ENCODE measurements around the gene RAX2. TPM values are rescaled to one million over a fixed set of nuclear protein-coding genes. Genes with fewer than 3 reads are reported as not detected.

Gene RAX2
- total and polyA plus RNA-seq, 10 of the 15 experiments (the other 5 are each of a cell fraction or from before 2014, with no cell fraction given), result not detected

DNA sequence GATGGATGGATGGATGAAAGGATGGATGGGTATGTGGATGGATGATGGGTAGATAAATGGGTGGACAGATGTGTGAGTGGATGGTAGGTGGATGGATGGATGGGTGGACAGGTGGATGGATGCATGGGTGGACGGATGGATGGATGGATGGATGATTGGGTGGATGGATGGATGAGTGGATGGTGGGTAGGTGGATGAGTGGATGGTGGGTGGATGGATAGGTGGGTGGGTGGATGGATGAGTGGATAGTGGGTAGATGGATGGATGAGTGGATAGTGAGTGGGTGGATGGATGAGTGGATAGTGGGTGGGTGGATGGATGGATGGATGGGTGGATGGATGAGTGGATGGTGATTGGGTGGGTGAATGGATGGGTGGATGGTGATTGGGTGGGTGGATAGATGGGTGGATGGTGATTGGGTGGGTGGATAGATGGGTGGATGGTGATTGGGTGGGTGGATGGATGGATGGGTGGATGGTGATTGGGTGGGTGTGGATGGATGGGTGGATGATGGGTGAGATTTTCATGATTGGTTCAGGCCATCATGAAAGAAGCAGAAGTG lies 4.5 kb upstream of the RAX2 start:
- H3K9ac ChIP-seq (ENCODE audit: control insufficient read depth, insufficient read depth, low read length), result no peak overlapping the region
- no peak overlapping the region for H2AFZ ChIP-seq (ENCODE audit: control insufficient read depth, low read depth, low read length)
- intact Hi-C loops (cut with micrococcal nuclease; ENCODE audit: unreplicated experiment), result no loop called here
- ChIA-PET POLR2A (no interaction called here), CTCF (no interaction called here), RAD21 (ENCODE audit: unreplicated experiment) (no interaction called here), SMC1A (ENCODE audit: uncharacterized antibody, unreplicated experiment) (no interaction called here)
- no peaks in the 10 kb centered on the region for H3K36me3 ChIP-seq (ENCODE audit: control insufficient read depth in 2 of 2, insufficient read depth in 2 of 2, low read length in 1 of 2)
- H4K20me1 ChIP-seq (ENCODE audit: control insufficient read depth, insufficient read depth), result no peaks in the 10 kb centered on the region
- TF ChIP-seq SMC3 (IDR thresholded peaks at IDR 0.05; ENCODE audit: borderline replicate concordance, low read length) (no peak), SUPT20H (IDR thresholded peaks at IDR 0.05; ENCODE audit: borderline replicate concordance, control insufficient read depth, low read depth, low read length) (no peak), ZNF24 (IDR thresholded peaks at IDR 0.05) (no peak), RFX5 (IDR thresholded peaks at IDR 0.05; ENCODE audit: low read depth, low read length) (no peak), CBX3 (IDR thresholded peaks at IDR 0.05; ENCODE audit: borderline replicate concordance, low read depth) (no peak)
- TF ChIP-seq, protein P1, sequence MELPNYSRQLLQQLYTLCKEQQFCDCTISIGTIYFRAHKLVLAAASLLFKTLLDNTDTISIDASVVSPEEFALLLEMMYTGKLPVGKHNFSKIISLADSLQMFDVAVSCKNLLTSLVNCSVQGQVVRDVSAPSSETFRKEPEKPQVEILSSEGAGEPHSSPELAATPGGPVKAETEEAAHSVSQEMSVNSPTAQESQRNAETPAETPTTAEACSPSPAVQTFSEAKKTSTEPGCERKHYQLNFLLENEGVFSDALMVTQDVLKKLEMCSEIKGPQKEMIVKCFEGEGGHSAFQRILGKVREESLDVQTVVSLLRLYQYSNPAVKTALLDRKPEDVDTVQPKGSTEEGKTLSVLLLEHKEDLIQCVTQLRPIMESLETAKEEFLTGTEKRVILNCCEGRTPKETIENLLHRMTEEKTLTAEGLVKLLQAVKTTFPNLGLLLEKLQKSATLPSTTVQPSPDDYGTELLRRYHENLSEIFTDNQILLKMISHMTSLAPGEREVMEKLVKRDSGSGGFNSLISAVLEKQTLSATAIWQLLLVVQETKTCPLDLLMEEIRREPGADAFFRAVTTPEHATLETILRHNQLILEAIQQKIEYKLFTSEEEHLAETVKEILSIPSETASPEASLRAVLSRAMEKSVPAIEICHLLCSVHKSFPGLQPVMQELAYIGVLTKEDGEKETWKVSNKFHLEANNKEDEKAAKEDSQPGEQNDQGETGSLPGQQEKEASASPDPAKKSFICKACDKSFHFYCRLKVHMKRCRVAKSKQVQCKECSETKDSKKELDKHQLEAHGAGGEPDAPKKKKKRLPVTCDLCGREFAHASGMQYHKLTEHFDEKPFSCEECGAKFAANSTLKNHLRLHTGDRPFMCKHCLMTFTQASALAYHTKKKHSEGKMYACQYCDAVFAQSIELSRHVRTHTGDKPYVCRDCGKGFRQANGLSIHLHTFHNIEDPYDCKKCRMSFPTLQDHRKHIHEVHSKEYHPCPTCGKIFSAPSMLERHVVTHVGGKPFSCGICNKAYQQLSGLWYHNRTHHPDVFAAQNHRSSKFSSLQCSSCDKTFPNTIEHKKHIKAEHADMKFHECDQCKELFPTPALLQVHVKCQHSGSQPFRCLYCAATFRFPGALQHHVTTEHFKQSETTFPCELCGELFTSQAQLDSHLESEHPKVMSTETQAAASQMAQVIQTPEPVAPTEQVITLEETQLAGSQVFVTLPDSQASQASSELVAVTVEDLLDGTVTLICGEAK (IDR thresholded peaks at IDR 0.05; ENCODE audit: borderline replicate concordance), result no peak
- no peak for FAIRE-seq
- BruUV-seq (replicated peaks), result no TSS peak
- DNase-seq (ENCODE audit: low read depth, low spot score), result no peak
- no peaks in the 10 kb centered on the region for H3K4me1 ChIP-seq (ENCODE audit: control insufficient read depth, insufficient read depth, low read length)
- H3K27ac ChIP-seq (ENCODE audit: control insufficient read depth, insufficient read depth), result no peak overlapping the region
- H3K4me3 ChIP-seq, result no peak overlapping the region
- in situ Hi-C loops (cut with MboI), result no loop called here
- H3K4me2 ChIP-seq (ENCODE audit: control insufficient read depth, insufficient read depth), result no peak overlapping the region
- 44% methylated on average over 1 of the region's 1 CpG for WGBS (ENCODE audit: insufficient coverage, insufficient replicate concordance, low lambda C conversion rate, missing lambda C conversion rate)
- no peaks in the 10 kb centered on the region for H3K79me2 ChIP-seq (ENCODE audit: control insufficient read depth, insufficient read depth, low read length)
- no peaks in the 10 kb centered on the region for H3K27me3 ChIP-seq (replicated peaks in 1 of 2; ENCODE audit: control insufficient read depth in 2 of 2, insufficient read depth in 2 of 2, low read length in 1 of 2)
- ATAC-seq, result no peak
- no peaks in the 10 kb centered on the region; the same call in 2 of the 3 replicates for H3K9me3 ChIP-seq (replicated peaks; ENCODE audit: control insufficient read depth, insufficient read depth, low read length)
